ENCODE data around the gene RNASE9.

Gene RNASE9

DNA sequence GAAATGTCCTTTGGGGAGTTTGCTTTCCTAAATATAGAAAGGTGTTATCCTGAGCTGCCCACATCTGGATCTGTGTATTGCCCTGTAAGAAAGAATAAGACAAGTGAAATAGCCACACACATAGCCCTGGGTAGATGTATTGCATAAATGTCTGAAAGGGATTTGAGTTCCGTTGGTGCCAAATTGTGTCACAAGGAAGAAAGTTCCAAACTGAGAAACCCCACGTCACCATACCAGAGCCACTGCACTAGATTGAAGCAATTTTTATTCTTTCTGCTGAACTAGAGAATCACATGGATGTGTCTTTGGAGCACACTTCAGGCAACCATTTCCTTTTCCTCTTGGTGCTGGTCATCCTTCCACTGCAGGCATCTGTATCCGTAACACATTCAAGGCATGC is 5.0 kb downstream of the RNASE9 start (continued):
- TF ChIP-seq, protein P1, sequence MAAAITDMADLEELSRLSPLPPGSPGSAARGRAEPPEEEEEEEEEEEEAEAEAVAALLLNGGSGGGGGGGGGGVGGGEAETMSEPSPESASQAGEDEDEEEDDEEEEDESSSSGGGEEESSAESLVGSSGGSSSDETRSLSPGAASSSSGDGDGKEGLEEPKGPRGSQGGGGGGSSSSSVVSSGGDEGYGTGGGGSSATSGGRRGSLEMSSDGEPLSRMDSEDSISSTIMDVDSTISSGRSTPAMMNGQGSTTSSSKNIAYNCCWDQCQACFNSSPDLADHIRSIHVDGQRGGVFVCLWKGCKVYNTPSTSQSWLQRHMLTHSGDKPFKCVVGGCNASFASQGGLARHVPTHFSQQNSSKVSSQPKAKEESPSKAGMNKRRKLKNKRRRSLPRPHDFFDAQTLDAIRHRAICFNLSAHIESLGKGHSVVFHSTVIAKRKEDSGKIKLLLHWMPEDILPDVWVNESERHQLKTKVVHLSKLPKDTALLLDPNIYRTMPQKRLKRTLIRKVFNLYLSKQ (tag by site-specific recombination; IDR thresholded peaks at IDR 0.05; ENCODE audit: borderline replicate concordance) = no peak
- TF ChIP-seq KLF10 (tag by site-specific recombination; IDR thresholded peaks at IDR 0.05) (no peak), ZNF223 (tag by site-specific recombination; IDR thresholded peaks at IDR 0.05) (no peak)
- TF ChIP-seq, protein P2, sequence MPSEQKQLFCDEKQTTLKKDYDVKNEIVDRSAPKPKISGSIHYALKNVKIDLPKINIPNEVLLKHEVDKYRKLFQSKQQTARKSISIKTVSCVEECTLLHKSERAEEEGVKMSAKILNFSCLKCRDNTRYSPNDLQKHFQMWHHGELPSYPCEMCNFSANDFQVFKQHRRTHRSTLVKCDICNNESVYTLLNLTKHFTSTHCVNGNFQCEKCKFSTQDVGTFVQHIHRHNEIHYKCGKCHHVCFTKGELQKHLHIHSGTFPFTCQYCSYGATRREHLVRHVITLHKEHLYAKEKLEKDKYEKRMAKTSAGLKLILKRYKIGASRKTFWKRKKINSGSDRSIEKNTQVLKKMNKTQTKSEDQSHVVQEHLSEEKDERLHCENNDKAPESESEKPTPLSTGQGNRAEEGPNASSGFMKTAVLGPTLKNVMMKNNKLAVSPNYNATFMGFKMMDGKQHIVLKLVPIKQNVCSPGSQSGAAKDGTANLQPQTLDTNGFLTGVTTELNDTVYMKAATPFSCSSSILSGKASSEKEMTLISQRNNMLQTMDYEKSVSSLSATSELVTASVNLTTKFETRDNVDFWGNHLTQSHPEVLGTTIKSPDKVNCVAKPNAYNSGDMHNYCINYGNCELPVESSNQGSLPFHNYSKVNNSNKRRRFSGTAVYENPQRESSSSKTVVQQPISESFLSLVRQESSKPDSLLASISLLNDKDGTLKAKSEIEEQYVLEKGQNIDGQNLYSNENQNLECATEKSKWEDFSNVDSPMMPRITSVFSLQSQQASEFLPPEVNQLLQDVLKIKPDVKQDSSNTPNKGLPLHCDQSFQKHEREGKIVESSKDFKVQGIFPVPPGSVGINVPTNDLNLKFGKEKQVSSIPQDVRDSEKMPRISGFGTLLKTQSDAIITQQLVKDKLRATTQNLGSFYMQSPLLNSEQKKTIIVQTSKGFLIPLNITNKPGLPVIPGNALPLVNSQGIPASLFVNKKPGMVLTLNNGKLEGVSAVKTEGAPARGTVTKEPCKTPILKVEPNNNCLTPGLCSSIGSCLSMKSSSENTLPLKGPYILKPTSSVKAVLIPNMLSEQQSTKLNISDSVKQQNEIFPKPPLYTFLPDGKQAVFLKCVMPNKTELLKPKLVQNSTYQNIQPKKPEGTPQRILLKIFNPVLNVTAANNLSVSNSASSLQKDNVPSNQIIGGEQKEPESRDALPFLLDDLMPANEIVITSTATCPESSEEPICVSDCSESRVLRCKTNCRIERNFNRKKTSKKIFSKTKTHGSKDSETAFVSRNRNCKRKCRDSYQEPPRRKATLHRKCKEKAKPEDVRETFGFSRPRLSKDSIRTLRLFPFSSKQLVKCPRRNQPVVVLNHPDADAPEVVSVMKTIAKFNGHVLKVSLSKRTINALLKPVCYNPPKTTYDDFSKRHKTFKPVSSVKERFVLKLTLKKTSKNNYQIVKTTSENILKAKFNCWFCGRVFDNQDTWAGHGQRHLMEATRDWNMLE (tag by site-specific recombination; conservative IDR thresholded peaks at IDR 0.05; ENCODE audit: low read depth) = no peak

DNA sequence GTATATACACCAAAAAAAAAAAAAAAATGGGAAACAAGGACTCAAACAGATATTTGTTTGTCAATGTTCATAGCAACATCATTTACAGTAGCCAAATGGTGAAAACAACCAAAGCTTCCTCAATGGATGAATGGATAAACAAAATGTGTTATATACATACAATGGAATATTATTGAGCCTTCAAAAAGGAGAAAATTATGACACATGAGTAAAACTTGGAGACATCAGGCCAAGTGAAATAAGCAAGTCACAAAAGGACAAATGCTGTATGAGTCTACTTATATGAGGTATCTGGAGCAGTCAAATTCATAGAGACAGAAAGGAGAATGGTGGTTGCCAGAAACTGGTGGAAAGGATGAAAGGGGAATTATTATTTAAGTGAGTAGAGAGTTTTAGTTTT is 7.8 kb downstream of the RNASE9 start:
- Histone ChIP-seq H3K27ac (ENCODE audit: extremely low read depth, low read depth, low read length) (no peak overlapping the region), H3K4me1 (ENCODE audit: control insufficient read depth, insufficient read depth, low read length) (no peaks in the 10 kb centered on the region), H3K4me3 (ENCODE audit: low read depth, low read length) (no peak overlapping the region), H3K9me3 (ENCODE audit: control insufficient read depth, insufficient read depth, low read depth, low read length) (no peaks in the 10 kb centered on the region), H3K36me3 (ENCODE audit: control insufficient read depth in 2 of 2, insufficient read depth in 1 of 2, low read length in 2 of 2) (no peaks in the 10 kb centered on the region)
- ChIA-PET CTCF (interaction anchor here (1.3 kb wide), 1 partner anchor 23 kb away, joined by 3 read pairs; no protein-coding TSS in a partner anchor), POLR2A (no interaction called here)
- peak; percentile 90 for TF ChIP-seq ZNF146 (tag by site-specific recombination; IDR thresholded peaks at IDR 0.05)
- TF ChIP-seq, protein P3, sequence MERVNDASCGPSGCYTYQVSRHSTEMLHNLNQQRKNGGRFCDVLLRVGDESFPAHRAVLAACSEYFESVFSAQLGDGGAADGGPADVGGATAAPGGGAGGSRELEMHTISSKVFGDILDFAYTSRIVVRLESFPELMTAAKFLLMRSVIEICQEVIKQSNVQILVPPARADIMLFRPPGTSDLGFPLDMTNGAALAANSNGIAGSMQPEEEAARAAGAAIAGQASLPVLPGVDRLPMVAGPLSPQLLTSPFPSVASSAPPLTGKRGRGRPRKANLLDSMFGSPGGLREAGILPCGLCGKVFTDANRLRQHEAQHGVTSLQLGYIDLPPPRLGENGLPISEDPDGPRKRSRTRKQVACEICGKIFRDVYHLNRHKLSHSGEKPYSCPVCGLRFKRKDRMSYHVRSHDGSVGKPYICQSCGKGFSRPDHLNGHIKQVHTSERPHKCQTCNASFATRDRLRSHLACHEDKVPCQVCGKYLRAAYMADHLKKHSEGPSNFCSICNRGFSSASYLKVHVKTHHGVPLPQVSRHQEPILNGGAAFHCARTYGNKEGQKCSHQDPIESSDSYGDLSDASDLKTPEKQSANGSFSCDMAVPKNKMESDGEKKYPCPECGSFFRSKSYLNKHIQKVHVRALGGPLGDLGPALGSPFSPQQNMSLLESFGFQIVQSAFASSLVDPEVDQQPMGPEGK (tag by site-specific recombination; IDR thresholded peaks at IDR 0.05) = no peak
- TF ChIP-seq, protein P4, sequence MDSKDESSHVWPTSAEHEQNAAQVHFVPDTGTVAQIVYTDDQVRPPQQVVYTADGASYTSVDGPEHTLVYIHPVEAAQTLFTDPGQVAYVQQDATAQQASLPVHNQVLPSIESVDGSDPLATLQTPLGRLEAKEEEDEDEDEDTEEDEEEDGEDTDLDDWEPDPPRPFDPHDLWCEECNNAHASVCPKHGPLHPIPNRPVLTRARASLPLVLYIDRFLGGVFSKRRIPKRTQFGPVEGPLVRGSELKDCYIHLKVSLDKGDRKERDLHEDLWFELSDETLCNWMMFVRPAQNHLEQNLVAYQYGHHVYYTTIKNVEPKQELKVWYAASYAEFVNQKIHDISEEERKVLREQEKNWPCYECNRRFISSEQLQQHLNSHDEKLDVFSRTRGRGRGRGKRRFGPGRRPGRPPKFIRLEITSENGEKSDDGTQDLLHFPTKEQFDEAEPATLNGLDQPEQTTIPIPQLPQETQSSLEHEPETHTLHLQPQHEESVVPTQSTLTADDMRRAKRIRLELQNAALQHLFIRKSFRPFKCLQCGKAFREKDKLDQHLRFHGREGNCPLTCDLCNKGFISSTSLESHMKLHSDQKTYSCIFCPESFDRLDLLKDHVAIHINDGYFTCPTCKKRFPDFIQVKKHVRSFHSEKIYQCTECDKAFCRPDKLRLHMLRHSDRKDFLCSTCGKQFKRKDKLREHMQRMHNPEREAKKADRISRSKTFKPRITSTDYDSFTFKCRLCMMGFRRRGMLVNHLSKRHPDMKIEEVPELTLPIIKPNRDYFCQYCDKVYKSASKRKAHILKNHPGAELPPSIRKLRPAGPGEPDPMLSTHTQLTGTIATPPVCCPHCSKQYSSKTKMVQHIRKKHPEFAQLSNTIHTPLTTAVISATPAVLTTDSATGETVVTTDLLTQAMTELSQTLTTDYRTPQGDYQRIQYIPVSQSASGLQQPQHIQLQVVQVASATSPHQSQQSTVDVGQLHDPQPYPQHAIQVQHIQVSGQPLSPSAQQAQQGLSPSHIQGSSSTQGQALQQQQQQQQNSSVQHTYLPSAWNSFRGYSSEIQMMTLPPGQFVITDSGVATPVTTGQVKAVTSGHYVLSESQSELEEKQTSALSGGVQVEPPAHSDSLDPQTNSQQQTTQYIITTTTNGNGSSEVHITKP (tag by site-specific recombination; IDR thresholded peaks at IDR 0.05) = no peak

DNA sequence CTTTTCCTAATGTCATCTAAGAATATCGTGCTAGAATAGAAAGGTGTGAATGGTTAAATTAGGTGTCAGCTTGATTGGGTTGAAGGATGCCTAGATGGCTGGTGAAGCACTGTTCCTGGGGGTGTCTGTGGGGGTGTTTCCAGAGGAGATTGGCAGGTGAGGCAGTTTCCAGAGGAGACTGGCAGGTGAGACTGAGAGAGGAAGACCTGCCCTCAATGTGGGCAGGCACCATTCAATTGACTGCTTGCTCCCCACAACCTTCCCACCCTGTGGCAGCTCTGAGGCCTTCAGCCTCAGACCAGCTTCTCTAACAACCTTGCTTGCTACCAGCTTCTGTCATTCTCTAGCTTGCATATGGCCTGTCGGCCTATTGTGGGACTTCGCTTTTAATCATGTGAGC is 9.2 kb downstream of the RNASE9 start:
- H3K27ac ChIP-seq (ENCODE audit: extremely low read depth, low read depth, low read length) = no peak overlapping the region
- no peaks in the 10 kb centered on the region for H3K9me3 ChIP-seq (ENCODE audit: control insufficient read depth, insufficient read depth, low read depth, low read length)
- no peaks in the 10 kb centered on the region for H3K36me3 ChIP-seq (ENCODE audit: control insufficient read depth in 2 of 2, insufficient read depth in 1 of 2, low read length in 2 of 2)
- CTCF ChIA-PET = no interaction called here
- H3K4me1 ChIP-seq (ENCODE audit: control insufficient read depth, insufficient read depth, low read length) = no peaks in the 10 kb centered on the region
- POLR2A ChIA-PET = no interaction called here
- H3K4me3 ChIP-seq (ENCODE audit: low read depth, low read length) = no peak overlapping the region
- TF ChIP-seq, protein P2 (tag by site-specific recombination; conservative IDR thresholded peaks at IDR 0.05; ENCODE audit: low read depth) = no peak
- TF ChIP-seq ZNF140 (tag by site-specific recombination; IDR thresholded peaks at IDR 0.05) (no peak), OSR2 (tag by site-specific recombination; IDR thresholded peaks at IDR 0.05) (no peak), HOXD13 (CRISPR knock-in tag; IDR thresholded peaks at IDR 0.05; ENCODE audit: borderline replicate concordance) (no peak)
- TF ChIP-seq, protein P5, sequence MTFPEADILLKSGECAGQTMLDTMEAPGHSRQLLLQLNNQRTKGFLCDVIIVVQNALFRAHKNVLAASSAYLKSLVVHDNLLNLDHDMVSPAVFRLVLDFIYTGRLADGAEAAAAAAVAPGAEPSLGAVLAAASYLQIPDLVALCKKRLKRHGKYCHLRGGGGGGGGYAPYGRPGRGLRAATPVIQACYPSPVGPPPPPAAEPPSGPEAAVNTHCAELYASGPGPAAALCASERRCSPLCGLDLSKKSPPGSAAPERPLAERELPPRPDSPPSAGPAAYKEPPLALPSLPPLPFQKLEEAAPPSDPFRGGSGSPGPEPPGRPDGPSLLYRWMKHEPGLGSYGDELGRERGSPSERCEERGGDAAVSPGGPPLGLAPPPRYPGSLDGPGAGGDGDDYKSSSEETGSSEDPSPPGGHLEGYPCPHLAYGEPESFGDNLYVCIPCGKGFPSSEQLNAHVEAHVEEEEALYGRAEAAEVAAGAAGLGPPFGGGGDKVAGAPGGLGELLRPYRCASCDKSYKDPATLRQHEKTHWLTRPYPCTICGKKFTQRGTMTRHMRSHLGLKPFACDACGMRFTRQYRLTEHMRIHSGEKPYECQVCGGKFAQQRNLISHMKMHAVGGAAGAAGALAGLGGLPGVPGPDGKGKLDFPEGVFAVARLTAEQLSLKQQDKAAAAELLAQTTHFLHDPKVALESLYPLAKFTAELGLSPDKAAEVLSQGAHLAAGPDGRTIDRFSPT (tag by site-specific recombination; IDR thresholded peaks at IDR 0.05) = no peak

All from HEK293 (cell line).